Activated CD8-positive, alpha-beta T cell treated with anti-CD3 and anti-CD28 coated beads for 36 hours (primary cell): ENCODE results near the gene SPTBN1. TPM values are rescaled to one million over a fixed set of nuclear protein-coding genes. Genes with fewer than 3 reads are reported as not detected.

Experiments used
- ATAC-seq: fragments of 200-7000 bp; cut with Tn5 transposase; one replicate; pipeline ENCODE4 v1.10.0; 2021; ENCODE audit warnings: mild to moderate bottlenecking, moderate library complexity
- CTCF ChIA-PET: fragments of 350-600 bp; sonication (Branson Sonifier 250); formaldehyde crosslinking; loops from one replicate; lab custom pipeline; 2021; ENCODE audit warnings: antibody characterized with exemption; lab: Charles Lee
- POLR2A ChIA-PET: fragments of 350-600 bp; sonication (Branson Sonifier 250); formaldehyde crosslinking; loops from one replicate; lab custom pipeline; 2021; ENCODE audit warnings: antibody characterized with exemption; lab: Charles Lee
- DNase-seq: peaks from one replicate; pipeline ENCODE4 v3.0.0-alpha.2; 2020
- H3K27ac Mint-ChIP-seq: one replicate; pipeline ENCODE4 v1.8.0; 2021; ENCODE audit warnings: mild to moderate bottlenecking, mixed read lengths
- H3K27me3 Mint-ChIP-seq: one replicate; pipeline ENCODE4 v1.8.0; 2021; ENCODE audit warnings: mixed read lengths
- H3K36me3 Mint-ChIP-seq: one replicate; pipeline ENCODE4 v1.8.0; 2021; ENCODE audit warnings: low read depth, mixed read lengths
- H3K4me1 Mint-ChIP-seq: one replicate; pipeline ENCODE4 v1.8.0; 2021; ENCODE audit warnings: low read depth, mixed read lengths
- H3K4me3 Mint-ChIP-seq: one replicate; pipeline ENCODE4 v1.8.0; 2021; ENCODE audit warnings: mild to moderate bottlenecking, moderate library complexity, mixed read lengths
- H3K9me3 Mint-ChIP-seq: one replicate; pipeline ENCODE4 v1.8.0; 2021; ENCODE audit warnings: mixed read lengths
- intact Hi-C: fragments of 100-400 bp; cut with micrococcal nuclease; formaldehyde crosslinking; loops from one replicate; pipeline ENCODE4 v1.10.0; 2022
- total RNA-seq, 2 experiments: library from RNA; stranded (reverse); gene quantifications; one replicate each; pipeline ENCODE4 v1.2.3, GENCODE V29; 2021
- TF ChIP-seq, protein P1 (sequence below): fragments of 200-600 bp; IDR thresholded peaks from one replicate; pipeline ENCODE4 v1.8.0; 2022; ENCODE audit warnings: antibody characterized with exemption, mild to moderate bottlenecking

The SPTBN1 gene
- total RNA-seq, 2 experiments from 2014 or later = 91.8 to 91.9 TPM

GRCh38 chr2:54669677-54670484 is 213.8 kb downstream of the SPTBN1 start:
- TF ChIP-seq, protein P1, sequence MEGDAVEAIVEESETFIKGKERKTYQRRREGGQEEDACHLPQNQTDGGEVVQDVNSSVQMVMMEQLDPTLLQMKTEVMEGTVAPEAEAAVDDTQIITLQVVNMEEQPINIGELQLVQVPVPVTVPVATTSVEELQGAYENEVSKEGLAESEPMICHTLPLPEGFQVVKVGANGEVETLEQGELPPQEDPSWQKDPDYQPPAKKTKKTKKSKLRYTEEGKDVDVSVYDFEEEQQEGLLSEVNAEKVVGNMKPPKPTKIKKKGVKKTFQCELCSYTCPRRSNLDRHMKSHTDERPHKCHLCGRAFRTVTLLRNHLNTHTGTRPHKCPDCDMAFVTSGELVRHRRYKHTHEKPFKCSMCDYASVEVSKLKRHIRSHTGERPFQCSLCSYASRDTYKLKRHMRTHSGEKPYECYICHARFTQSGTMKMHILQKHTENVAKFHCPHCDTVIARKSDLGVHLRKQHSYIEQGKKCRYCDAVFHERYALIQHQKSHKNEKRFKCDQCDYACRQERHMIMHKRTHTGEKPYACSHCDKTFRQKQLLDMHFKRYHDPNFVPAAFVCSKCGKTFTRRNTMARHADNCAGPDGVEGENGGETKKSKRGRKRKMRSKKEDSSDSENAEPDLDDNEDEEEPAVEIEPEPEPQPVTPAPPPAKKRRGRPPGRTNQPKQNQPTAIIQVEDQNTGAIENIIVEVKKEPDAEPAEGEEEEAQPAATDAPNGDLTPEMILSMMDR = no peak
- Mint-ChIP-seq H3K9me3 (no peaks in the 10 kb centered on the region), H3K4me3 (no peak overlapping the region), H3K36me3 (peaks cover 25% of the 10 kb centered on the region), H3K27me3 (no peaks in the 10 kb centered on the region), H3K4me1 (peaks cover 22% of the 10 kb centered on the region), H3K27ac (no peak overlapping the region)
- ATAC-seq (no peak), DNase-seq (no peak)
- CTCF ChIA-PET = no interaction called here
- intact Hi-C loops = no loop called here
- POLR2A ChIA-PET = no interaction called here

GRCh38 chr2:54670485-54671009 is 214.4 kb downstream of the SPTBN1 start:
- Mint-ChIP-seq H3K27ac (no peak overlapping the region), H3K4me1 (peaks cover 19% of the 10 kb centered on the region), H3K36me3 (peaks cover 21% of the 10 kb centered on the region), H3K27me3 (no peaks in the 10 kb centered on the region), H3K9me3 (no peaks in the 10 kb centered on the region), H3K4me3 (no peak overlapping the region)
- ChIA-PET POLR2A (no interaction called here), CTCF (no interaction called here)
- TF ChIP-seq, protein P1 = no peak
- DNase-seq (no peak), ATAC-seq (no peak)
- intact Hi-C loops = no loop called here

- ChIA-PET CTCF (interaction anchor here (0.9 kb wide), 1 partner anchor 34 kb away, joined by 4 read pairs; no protein-coding TSS in a partner anchor), POLR2A (no interaction called here)
Measured at GRCh38 chr2:54671010-54671409, 214.9 kb downstream of the SPTBN1 start.

DNA sequence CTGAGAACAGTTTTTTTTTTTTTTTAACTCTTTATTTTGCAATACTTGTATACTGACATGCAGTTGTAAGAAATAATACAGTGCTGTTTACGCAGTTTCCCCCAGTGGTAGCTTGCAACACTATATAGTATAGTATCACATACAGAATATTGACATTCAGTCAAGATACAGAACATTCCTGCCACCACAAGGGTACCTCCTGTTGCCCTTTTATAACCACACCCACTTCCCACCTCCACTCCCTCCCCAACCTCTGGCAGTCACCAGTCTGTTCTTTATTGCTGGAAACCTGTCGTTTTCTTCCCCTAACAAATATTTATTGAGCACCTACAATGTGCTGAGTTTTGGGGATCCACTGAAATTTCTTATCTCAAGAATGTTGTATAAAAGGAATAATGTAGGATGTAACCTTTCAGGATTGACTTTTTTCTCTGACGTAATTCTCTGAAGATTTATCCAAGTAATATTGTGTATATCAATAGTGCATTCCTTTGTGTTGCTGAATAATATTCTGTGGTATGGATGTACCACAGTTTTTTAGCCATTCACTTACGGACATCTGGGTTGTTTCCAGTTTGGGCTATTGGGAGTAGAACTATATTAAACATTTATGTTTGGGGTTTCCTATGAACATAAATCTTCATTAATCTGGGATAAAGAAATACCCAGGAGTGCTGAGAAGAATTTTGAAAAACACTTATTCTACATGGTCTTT is 215.9 kb downstream of the SPTBN1 start:
- H3K9me3 Mint-ChIP-seq = no peaks in the 10 kb centered on the region
- TF ChIP-seq, protein P1 = no peak
- no peak for ATAC-seq
- CTCF ChIA-PET = interaction anchor here (0.9 to 2.1 kb wide), 2 partner anchors 33 kb away, joined by 4 to 20 read pairs; no protein-coding TSS in a partner anchor
- no peak overlapping the region for H3K27ac Mint-ChIP-seq
- peaks cover 16% of the 10 kb centered on the region for H3K4me1 Mint-ChIP-seq
- DNase-seq = no peak
- H3K36me3 Mint-ChIP-seq = peaks cover 15% of the 10 kb centered on the region
- no peak overlapping the region for H3K4me3 Mint-ChIP-seq
- peaks cover 10% of the 10 kb centered on the region for H3K27me3 Mint-ChIP-seq
- intact Hi-C loops = no loop called here
- POLR2A ChIA-PET = interaction anchor here (1.0 to 1.5 kb wide), 3 partner anchors 11 to 100 kb away, joined by 3 to 7 read pairs (median 4); no protein-coding TSS in a partner anchor

More at GRCh38 chr2:54671010-54671409, 214.9 kb downstream of the SPTBN1 start:
- H3K27me3 Mint-ChIP-seq = peaks cover under 1% of the 10 kb centered on the region
- H3K9me3 Mint-ChIP-seq = no peaks in the 10 kb centered on the region
- no peak overlapping the region for H3K4me3 Mint-ChIP-seq
- no peak for ATAC-seq
- TF ChIP-seq, protein P1 = no peak
- peaks cover 19% of the 10 kb centered on the region for H3K36me3 Mint-ChIP-seq
- no peak overlapping the region for H3K27ac Mint-ChIP-seq
- intact Hi-C loops = no loop called here
- no peak for DNase-seq
- peaks cover 18% of the 10 kb centered on the region for H3K4me1 Mint-ChIP-seq
